HG02981 (cell line): ENCODE data around the gene KCNK2.

Experiments used
- ATAC-seq: cut with Tn5 transposase; IDR thresholded peaks from one replicate; pipeline ENCODE4 v1.9.1; 2021; ENCODE audit warnings: mild to moderate bottlenecking, moderate library complexity; ENCODE audit not compliant: unreplicated experiment

Gene KCNK2

DNA sequence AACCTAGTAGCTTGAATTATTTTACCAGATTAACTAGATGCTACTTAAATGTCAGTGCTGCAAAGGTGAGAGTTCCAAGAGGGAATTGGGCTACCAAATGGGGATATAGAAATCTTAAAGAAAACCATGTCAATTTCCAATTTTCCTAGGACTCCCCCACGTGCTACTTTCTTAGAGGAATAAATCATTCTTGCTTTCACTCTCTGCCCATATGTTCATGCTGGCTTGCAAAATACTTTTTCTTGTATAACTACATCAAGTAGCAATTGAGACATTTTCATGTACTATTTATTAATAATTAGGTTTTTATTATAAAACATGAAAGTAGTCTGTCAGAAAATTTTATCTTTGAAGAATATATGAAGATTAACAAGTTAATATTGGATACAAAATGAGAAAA lies 11.8 kb downstream of the KCNK2 start:
- ATAC-seq = no peak

DNA sequence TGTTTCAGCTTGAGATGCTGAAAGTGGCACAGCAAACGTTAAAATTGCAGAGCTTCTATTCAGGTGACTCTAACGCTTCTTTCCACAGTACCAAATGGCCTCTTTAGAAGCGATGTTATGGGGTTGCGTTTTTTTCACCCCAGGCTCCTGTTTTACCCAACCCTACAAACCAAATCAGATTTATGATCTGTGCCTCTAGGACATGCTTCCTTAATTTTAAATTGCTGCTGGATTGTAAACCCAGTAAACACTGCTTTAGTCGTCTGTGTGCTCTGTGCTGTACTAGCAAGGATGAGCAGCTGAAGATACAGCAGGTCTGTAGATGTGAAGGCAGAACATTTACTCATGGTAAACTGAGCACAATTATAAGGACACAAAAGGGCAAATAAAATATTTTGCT lies 13.0 kb downstream of the KCNK2 start:
- ATAC-seq = no peak

DNA sequence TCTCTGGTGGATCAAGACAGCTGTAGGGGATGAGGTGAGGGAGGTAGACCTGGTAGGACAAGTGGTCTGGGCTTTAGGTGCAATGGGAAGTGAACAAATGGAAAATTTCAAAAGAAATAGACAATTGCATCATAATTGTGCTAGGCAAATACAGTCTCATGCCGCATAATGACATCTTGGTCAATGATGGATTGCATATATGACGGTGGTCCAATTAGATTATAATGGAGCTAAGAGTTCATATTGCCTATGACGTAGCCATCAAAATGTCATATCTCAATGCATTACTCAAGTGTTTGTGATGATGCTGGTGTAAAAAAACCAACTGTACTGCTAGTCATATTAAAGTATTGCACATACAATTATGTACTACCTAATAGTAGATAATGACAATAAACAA lies 19.0 kb downstream of the KCNK2 start:
- ATAC-seq = no peak

DNA sequence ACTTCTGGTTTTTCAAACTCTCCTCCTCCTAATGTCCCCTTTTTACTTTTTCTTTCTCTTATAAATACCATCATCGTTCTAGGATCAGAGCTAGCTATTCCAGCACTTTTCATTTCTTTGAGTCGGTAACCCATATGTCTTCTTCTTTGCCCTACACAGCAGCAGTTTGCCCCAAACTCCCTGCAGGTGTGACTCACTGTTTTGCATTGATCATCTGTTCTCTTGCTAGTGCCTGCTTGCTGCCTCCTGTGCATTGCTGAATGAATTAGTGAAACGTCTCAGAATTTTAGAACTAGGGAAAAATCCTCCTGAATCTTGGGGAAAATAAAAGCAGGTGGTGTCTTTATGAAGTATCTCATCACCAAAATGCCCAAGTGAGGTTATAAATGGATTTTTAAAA lies 21.7 kb downstream of the KCNK2 start:
- no peak for ATAC-seq

DNA sequence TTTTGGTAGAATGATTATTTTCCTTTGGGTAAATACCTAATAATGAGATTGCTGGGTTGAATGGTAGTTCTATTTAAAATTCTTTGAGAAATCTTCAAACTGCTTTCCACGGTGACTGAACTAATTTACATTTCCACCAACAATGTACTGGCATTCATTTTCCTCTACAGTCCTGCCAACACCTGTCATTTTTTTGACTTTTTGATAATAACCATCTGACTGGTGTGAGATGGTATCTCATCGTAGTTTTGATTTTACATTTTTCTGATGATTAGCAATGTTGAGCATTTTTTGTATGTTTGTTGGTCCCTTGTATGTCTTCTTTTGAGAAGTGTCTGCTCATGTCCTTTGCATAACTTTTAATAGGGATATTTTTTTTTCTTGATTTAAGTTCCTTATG lies 23.5 kb downstream of the KCNK2 start:
- no peak for ATAC-seq

DNA sequence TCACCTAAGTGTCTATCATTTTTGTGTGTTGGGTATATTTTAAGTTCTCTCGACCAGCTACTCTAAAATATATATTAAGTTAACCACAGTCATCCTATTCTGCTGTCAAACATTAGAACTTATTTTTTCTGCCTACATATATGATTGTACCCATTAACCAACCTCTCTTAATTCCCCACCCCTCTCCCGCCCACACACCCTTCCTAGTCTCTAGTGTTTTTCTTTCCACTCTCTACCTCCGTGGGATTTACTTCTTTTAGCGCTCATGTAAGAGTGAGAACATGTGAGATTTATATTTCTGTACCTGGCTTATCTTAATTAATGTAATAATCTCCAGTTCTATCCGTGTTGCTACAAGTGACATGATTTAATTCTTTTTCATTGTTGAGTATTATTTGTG lies 26.6 kb downstream of the KCNK2 start:
- ATAC-seq = no peak

DNA sequence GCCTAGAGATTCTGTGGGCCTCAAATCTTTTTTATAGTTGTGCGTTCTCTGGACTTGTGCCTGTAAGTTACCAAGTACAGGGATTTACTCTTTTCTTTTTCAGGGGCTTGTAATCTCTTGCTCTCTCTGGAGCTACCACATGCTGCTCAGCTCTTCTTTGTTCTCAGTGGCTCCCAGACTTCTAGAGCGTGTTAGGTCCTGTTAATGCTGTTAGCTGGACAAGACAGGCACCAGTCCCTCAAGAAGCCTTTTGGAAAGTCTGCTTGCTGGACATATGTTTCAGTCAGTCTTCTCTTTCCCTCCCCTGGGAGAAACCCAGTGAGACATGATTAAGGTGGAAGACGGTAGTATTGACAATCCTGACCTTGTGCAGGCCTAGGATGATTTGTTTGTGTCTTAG lies 29.4 kb downstream of the KCNK2 start:
- ATAC-seq = no peak

DNA sequence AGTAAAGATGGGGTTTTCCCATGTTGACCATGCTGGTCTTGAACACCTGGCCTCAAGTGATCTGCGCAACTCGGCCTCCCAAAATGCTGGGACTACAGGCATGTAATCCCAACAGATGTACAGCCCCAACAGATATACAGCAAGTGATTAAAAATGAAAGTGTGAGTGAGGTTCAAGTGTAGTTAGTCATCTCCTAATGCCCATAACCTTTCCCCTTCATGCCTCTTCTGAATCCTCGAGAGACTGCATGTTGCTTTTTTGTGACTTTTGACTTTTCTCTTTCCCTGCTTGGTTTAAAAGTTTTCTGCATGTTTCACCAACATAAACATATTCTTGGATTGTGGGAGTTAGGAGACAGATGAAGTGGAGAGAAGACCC lies 31.2 kb downstream of the KCNK2 start:
- ATAC-seq = no peak

DNA sequence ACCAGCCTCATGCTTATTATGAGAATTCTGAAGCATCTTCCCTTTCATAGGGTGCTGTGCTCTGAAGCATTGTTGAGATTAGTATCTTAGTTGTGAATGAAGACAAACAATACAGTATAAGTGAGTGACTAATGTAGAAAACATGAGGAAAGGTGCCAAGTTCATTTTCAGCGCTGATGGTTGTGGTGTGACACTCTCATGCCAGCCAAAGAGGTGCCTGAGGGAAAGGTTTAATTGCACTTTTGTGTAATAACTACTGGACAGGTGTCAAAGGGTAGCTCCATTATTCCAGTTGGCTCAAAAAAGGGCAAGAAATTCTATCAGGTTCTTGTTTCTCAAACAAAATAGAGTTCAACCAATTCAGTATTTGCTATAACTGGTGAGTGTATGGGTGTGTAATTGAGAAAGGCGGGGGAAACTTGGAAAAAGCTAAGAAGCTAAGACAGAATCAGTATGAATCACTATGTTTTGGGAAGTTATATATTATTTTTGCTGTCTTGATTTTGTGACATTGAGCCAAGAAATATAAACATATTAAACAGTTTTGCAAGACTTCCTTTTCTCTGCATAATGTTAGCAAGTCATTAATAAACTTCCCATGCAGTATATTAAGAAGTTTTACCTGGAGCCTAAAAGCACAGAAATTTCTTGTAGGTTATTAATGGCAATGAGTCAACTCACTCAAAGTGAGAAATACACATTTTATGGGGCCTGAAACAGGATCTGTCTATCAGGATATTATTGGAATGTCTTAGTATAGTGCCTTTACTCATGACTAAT lies 31.8 kb downstream of the KCNK2 start:
- no peak for ATAC-seq

DNA sequence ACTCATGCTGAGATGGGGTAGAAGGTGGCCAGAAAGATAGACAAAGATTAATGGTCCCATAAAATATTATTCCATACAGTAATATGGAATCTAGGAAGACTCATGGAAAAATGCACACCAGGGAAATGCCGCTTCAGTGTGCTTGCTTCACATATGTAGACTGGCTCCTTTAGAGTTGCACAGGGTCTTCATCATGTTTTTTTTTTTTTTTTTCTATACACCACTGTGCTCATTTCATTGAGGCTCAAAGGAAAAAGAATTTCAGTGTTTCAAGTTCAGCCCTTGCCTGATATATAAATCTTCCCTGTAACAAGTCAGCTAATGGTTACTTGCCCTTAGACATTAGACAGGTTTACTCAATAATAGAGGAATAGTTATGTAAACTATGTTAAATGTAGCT lies 33.2 kb downstream of the KCNK2 start:
- ATAC-seq = no peak

DNA sequence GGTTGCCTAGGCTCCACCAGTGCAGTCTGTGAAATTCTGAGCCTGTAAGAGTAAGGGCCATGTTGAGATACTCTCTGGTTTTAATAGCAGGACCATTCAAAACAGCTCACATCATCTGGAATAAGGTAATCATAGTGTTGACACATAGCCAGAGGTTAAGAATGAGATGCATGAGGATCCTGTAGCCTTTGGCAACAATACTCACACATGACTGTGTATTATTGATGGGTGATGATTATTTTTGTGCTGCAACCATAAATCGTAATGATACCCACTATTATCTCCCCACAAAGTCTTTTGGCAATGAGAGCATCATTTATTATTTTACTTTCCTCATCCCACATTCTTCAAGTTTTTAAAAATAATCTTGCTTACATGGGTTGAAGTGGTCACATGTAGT lies 35.5 kb downstream of the KCNK2 start:
- no peak for ATAC-seq

DNA sequence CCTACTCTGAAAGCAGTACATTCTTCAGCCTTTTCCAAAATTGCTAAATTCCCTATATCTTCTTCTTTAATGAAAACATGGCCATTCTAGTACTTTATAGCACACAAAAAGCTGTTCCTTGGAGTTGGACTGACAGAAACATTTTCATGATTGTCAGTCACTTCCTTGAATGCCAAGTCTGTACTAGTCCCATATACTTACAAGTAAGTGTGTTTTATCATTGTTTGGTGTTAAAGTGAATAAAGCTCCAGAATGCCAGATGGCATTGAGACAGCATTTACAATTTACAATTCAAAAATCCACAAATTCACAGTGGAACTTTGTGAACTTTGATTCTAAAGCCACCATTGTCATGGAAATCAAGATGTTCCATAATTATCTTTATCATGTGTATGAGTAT lies 36.5 kb downstream of the KCNK2 start:
- no peak for ATAC-seq

DNA sequence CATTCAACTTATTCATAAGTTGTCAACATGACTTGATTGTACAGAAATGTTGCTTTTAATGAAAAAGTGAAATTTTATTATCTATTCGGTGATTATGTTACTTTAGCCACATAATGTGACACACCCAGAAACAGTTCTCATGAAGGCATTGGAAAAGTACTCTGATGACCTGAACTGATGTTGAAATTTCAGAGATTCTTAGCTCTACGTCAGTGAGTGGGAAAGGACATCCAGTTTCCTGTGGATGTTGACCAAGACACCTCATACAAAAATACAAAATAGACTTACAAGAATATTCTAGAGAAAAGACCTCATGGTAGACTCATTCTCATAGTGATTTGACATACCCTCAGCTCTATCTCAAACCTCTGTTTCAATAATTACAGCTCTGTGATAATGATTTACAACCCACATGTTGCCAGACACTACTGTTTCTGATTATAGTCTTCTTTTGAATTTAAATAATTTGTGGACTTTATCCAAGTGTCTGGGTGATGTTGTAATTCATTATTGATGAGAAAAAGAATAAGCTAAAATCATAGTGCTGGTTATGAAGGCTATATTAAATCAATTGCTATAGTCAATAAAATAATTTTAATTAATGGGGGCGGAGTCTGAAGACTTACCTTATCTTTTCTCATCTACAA lies 37.3 kb downstream of the KCNK2 start:
- ATAC-seq = no peak

DNA sequence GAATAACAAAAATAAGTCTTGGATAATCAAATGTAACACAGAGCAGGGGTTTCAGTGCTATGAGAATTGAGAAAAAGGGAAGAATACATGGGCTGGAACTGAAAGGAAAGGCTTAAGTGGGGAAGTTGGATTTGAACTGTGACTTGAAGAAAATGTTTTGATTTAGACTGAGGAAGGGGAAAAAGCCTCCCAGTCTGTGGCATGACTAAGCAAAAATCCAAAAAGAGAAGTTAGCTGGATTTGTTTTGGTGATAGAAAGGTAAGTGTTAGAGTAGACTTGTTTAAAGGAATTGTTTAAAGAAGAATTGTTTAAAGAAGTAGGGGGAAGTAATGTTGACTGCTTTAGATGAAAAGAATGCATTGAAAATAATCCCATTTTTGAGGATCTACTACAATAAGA lies 46.0 kb downstream of the KCNK2 start:
- ATAC-seq = no peak

DNA sequence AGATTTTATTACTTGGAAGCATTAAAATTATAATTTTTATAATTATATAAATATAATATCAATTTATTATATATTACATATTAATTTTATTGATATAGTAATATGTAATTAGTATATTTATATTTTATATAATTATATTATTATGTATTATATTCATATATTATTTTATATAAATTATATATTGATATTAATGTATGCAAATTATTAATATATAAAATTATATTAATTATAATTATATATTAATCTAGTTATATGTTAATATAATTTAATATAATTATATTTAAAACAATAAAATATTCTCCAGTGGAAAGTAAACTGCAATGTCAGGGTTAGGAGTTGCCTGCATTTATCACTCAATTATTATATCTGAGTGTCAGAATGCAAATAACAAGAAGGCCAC lies 48.8 kb downstream of the KCNK2 start:
- no peak for ATAC-seq

DNA sequence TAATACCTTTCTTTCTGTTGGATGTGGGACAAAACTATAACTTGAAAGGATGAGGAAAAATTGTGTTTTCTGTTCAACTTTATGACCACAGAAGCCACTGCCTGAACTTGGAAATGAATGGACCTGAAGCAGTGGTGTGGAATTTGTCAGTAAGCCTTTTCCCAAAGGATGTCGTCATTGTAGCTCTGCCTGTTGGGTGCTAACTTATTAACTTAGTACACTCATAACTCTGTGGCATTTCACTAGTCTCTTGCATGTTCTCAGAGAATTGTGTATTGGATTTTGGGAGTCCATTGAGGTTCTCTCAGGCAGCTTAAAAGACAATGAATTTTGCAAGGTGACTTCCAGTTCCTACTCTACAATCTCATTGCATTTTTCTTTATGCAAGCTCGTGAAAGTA lies 49.6 kb downstream of the KCNK2 start:
- ATAC-seq = no peak

DNA sequence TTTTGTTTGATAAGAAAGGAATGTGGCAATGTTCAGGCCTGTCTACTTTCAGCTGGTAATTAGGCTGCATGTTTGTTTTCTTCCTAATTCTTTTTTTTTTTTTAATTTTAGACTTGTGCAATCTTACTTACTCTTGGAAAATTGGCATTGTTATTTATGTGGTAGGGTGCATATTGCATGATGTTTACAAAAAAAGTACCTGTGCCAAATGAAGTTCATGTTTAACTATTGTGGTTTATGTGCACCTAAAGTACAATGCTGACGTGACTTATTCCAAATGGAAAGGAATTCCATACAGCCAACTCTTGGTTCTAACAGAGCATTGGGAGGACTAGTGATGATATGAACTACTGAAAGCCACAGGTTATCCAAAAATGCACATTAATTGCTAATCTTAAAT lies 51.0 kb downstream of the KCNK2 start:
- ATAC-seq = no peak

DNA sequence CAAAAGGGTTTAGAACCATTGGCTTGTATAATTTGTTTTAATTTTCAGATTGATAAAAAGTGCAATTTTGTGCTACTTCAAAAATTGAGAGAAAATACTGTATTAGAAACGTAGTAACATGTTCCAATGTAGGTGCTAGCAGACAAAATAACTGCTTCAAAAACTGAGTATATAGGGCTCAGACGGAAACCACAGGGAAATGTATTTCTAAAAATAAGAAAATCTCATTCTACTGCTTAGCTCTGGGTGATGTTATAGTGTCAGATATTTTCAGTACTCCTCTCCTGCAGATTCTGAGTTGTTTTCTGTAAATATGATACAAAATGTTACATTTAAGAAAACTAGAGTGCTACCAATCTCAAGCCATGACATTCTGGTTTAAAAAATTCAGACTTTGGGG lies 55.4 kb downstream of the KCNK2 start:
- ATAC-seq = no peak

DNA sequence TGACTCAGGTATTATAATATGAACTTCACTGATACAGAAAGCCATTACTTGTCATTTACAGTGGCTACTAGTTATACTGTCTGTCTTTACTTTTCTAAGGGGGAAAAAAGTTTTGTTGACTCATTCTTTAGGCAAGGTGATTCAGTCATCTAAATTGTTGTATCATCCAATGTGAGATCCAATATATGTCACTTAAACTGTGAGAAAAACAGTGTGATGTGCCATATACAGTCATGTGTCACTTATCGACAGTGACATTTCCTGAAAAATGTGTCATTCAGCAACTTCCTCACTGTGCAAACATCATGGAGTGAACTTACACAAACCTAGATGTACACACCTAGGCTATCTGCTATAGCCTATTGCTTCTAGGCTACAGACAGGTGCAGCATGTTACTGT lies 57.6 kb downstream of the KCNK2 start:
- ATAC-seq = no peak

DNA sequence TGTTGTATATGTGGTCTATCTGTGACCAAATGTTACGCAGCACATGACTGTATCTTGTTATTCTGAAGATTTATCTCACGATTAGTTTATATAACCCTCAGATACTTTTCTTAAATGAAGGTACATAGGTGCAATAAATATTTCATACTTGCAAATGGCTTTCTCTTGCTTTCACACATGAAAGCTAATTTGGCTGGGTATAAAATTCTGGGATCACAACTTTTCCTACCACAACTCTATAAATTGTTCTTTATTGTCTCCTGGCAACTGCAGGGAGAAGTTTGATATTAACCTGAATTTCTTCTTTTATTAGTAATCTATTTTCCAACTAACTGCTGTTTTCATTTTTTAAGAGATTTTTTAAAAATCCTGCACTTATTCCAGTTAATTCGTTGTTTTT lies 58.9 kb downstream of the KCNK2 start:
- no peak for ATAC-seq

DNA sequence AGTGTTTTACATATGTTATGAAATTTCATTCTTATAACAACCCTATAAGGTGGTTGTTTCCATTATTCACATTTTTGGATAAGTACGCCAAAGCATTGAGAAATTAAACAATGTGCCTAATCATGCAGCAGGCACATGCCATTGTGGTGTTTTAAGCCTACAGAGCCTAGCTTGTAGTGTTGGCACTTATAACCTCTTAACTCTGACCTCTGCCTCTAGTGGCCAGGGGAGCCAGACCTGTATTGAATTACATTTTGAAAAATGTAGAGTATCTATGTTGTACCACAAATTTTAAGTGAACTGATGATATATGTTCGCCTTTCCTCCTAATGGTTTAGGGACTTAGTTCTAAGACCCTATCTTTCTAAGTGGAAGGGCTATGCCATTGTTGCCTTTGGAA lies 61.0 kb downstream of the KCNK2 start:
- no peak for ATAC-seq

DNA sequence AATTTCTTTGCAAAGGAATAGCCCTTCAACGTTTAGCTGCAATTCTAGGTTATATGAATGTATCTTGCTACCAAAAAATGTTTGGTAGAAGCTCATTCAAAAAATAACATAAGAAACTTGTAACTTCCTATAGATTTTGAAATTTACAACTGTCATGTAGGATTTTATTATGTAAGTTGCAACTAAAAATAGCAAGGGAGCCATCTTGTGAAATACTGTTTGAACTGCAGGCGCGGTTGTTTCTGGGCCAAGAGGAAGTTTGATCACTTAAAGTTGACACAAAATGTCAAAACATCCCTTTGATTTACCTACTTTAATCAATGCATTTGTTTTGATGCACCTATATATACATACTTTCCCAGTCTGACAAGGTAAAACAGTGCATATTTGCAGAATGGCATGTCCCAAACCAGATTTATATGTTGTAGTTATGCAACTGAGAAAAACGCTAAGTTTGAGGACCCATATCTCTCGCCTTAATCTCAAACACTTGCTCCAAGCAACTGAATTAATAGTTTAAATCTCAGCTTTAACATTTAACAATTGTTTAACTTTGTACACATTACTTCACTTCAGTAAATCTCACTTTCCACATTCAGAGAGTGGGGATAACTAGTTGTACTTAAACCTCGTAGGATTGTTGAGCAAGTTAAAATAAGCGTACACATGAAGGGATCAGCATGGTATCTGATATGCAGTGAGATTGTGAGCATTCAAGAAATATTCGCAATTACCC lies 63.9 kb downstream of the KCNK2 start:
- ATAC-seq = no peak
